Vagina (tissue), 2 donors: ENCODE results near the gene AFF3. TPM values are rescaled to one million over a fixed set of nuclear protein-coding genes. Genes with fewer than 3 reads are reported as not detected.

Source experiments
- DNase-seq, 2 donors: peaks; one replicate each; pipeline ENCODE4 v3.0.0-alpha.2; 2017; ENCODE audit errors: extremely low spot score in 2 of 2
- H3K27ac ChIP-seq: fragments of 200-600 bp; sonication (generic); one replicate; pipeline ENCODE4 v1.5.1; 2019
- H3K27me3 ChIP-seq: fragments of 200-600 bp; sonication (generic); one replicate; pipeline ENCODE4 v1.5.1; 2019
- H3K36me3 ChIP-seq, 2 donors: fragments of 200-600 bp; sonication (generic); one replicate each; pipeline ENCODE4 v1.5.1; 2017 to 2019
- H3K4me1 ChIP-seq: fragments of 200-600 bp; sonication (generic); one replicate; pipeline ENCODE4 v1.5.1; 2019
- H3K4me3 ChIP-seq, 2 donors: fragments of 200-600 bp; sonication (generic); 1 replicate in 1 of 2; 2 replicates in 1 of 2; pipeline ENCODE4 v1.5.1; 2016 to 2019
- H3K9me3 ChIP-seq: fragments of 200-600 bp; sonication (generic); one replicate; pipeline ENCODE4 v1.5.1; 2019
- POLR2A ChIP-seq, 2 donors: fragments of 450-650 bp; IDR thresholded peaks; one replicate each; pipeline ENCODE4 v1.6.1; 2017; ENCODE audit warnings: antibody characterized with exemption in 2 of 2, mild to moderate bottlenecking in 2 of 2, moderate library complexity in 2 of 2
- POLR2AphosphoS5 ChIP-seq, 2 donors: sonication (generic); formaldehyde crosslinking; IDR thresholded peaks; one replicate each; pipeline ENCODE4 v1.9.0; 2017; ENCODE audit warnings: antibody characterized with exemption in 2 of 2, mild to moderate bottlenecking in 2 of 2, low read depth in 1 of 2; ENCODE audit not compliant: insufficient read depth in 1 of 2
- intact Hi-C: fragments of 100-400 bp; cut with DNase I; formaldehyde crosslinking; loops from one replicate; pipeline ENCODE4 v1.15.1; 2023
- total RNA-seq: library from RNA; depleted of rRNA; stranded (reverse); fragments of >200 nt; gene quantifications from one replicate; pipeline ENCODE4 v1.2.3, GENCODE V29; 2016
- TF ChIP-seq, protein P1 (sequence below), 3 experiments: fragments of 450-650 bp in 2 of 3; fragments of 200-600 bp in 1 of 3; sonication (generic) in 1 of 3; IDR thresholded peaks; one replicate each; pipeline ENCODE4 v1.5.1; 2017 to 2019; ENCODE audit warnings: antibody characterized with exemption in 3 of 3, mild to moderate bottlenecking in 2 of 3, moderate library complexity in 2 of 3

The AFF3 gene
- total RNA-seq, 1 donor from 2014 or later = 7.6 TPM

DNA sequence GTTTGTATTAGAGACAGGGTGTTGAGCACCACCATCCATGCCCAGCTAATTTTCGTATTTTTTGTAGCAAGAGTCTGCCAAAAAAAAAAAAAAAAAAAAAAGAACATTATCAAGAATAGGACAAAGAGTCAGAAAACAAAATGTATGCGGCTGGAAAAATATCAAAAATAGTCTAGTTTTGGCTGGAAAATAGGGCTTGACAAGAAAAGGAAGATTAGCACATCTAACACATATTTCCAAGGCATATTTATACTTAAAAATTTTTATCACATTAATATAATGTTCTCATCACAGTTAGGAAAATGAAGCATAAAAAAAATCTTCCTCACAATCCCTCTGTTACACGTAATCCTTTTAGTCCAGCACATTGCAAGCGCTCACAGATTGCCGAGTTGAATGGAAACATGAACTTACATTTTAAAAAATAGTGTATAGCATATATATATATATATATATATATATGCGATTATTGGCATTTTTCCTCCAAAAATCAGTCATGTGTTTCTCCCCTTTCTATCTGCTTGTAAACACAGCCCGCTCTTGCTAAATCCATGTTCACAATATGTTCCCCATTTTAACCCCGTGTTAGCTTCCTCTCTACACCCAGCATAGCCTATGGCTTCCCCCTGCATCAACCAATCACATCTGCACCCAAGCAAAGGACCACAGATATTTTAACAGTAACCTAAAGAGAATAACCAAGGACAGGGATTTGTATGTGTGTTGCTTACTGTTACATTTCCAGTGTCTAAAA lies 183.0 kb downstream of the AFF3 start:
- H3K4me3 ChIP-seq = no peak overlapping the region
- no peaks in the 10 kb centered on the region for H3K27me3 ChIP-seq
- no peak overlapping the region for H3K27ac ChIP-seq
- no peak for TF ChIP-seq POLR2A (IDR thresholded peaks at IDR 0.05)
- TF ChIP-seq, protein P1, sequence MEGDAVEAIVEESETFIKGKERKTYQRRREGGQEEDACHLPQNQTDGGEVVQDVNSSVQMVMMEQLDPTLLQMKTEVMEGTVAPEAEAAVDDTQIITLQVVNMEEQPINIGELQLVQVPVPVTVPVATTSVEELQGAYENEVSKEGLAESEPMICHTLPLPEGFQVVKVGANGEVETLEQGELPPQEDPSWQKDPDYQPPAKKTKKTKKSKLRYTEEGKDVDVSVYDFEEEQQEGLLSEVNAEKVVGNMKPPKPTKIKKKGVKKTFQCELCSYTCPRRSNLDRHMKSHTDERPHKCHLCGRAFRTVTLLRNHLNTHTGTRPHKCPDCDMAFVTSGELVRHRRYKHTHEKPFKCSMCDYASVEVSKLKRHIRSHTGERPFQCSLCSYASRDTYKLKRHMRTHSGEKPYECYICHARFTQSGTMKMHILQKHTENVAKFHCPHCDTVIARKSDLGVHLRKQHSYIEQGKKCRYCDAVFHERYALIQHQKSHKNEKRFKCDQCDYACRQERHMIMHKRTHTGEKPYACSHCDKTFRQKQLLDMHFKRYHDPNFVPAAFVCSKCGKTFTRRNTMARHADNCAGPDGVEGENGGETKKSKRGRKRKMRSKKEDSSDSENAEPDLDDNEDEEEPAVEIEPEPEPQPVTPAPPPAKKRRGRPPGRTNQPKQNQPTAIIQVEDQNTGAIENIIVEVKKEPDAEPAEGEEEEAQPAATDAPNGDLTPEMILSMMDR (IDR thresholded peaks at IDR 0.05) = no peak
- no peak for TF ChIP-seq POLR2AphosphoS5 (IDR thresholded peaks at IDR 0.05; ENCODE audit: insufficient read depth in 1 of 2, low read depth in 1 of 2)
- H3K9me3 ChIP-seq = no peaks in the 10 kb centered on the region
- H3K4me1 ChIP-seq = no peaks in the 10 kb centered on the region
- no peaks in the 10 kb centered on the region for H3K36me3 ChIP-seq
- intact Hi-C loops = loop anchor here (5.0 kb wide), 1 partner anchor 1123 kb away; no protein-coding TSS in a partner anchor
- peak in 1 of 2 donors; percentile 6 for DNase-seq

DNA sequence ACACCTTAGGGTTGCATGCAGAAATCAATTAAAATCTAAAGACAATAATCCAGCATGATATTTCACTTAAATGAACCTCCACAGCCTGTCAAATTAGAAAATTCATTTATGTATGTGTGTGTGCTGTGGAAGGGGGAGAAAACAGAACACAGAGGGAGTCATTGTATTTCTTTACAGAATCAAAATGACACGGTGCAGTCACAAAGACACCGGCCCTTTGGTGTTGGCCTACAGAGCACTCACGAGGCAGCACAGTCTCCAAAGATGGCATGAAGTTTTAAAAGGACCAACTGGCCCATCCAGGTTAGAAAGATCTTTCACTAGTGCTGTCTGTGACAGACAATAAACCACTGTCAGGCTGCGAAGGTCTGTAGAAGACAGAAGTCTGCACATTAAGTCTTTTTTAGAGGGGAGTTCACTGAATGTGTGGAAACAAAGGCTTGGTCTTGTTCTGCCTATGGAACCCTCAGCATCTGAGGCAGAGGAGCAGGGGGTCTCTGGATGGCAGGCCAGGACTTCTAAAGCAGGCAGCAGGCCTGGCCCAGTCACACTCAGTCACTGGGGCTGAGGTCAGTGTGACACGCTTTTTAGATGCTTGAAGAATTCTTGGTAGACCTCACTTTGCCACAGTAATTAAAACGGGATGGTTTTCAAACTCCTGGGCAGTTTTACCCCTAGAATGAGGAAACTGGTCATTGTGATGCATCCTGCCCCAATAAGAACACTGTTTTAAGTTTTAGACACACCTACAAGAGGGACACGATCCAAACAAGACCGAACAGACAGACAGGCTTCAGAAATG lies 184.9 kb downstream of the AFF3 start:
- TF ChIP-seq POLR2AphosphoS5 (IDR thresholded peaks at IDR 0.05; ENCODE audit: insufficient read depth in 1 of 2, low read depth in 1 of 2) = no peak
- TF ChIP-seq, protein P1 (IDR thresholded peaks at IDR 0.05) = no peak
- TF ChIP-seq POLR2A (IDR thresholded peaks at IDR 0.05) = no peak
- intact Hi-C loops = no loop called here
- no peaks in the 10 kb centered on the region for H3K27me3 ChIP-seq
- H3K36me3 ChIP-seq = no peaks in the 10 kb centered on the region
- no peaks in the 10 kb centered on the region for H3K4me1 ChIP-seq
- H3K27ac ChIP-seq = no peak overlapping the region
- no peaks in the 10 kb centered on the region for H3K9me3 ChIP-seq
- peak in 1 of 2 donors; percentile 37 for DNase-seq
- no peak overlapping the region for H3K4me3 ChIP-seq

DNA sequence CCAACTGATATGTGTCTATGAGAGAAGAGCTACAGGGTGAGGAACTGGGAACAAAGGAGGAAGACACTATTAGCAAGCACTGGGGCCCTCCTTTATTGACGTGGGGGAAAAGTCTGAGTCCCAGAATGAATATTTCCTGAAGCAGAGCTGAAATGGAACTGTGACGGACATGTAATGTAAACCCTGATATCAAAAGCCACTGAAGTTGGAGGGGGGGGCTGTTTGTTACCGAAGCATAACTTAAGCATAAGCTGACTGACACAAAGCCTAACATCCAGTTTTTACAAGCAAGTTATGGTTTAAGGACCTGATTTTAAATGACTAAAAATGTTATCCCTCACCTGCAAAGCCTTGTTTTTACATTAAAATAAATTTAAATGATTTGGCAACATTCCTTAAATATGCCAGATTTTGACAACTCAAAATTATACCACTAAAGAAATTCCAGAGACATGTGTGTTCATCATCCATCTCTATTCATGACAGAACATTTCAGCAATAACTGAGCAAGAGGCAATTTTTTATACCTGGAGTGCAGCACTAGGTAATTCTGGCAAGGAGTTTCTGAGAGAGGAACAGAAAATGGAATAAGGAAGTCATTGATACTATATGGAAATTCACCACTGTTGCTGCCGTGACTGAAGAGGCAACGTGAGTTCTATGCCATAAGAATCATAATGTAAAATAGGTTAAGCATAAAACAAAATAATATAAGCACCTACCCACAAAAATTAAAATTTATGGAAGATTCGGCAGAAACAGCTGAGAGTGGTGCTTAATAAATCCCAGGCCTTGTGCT lies 186.0 kb downstream of the AFF3 start:
- Histone ChIP-seq H3K36me3 (no peaks in the 10 kb centered on the region), H3K27ac (no peak overlapping the region), H3K4me3 (no peak overlapping the region), H3K27me3 (no peaks in the 10 kb centered on the region), H3K9me3 (no peaks in the 10 kb centered on the region), H3K4me1 (no peaks in the 10 kb centered on the region)
- peak in 1 of 2 donors; percentile 1 for DNase-seq
- intact Hi-C loops = no loop called here
- no peak for TF ChIP-seq POLR2A (IDR thresholded peaks at IDR 0.05)
- TF ChIP-seq, protein P1 (IDR thresholded peaks at IDR 0.05) = no peak
- TF ChIP-seq POLR2AphosphoS5 (IDR thresholded peaks at IDR 0.05; ENCODE audit: insufficient read depth in 1 of 2, low read depth in 1 of 2) = no peak

DNA sequence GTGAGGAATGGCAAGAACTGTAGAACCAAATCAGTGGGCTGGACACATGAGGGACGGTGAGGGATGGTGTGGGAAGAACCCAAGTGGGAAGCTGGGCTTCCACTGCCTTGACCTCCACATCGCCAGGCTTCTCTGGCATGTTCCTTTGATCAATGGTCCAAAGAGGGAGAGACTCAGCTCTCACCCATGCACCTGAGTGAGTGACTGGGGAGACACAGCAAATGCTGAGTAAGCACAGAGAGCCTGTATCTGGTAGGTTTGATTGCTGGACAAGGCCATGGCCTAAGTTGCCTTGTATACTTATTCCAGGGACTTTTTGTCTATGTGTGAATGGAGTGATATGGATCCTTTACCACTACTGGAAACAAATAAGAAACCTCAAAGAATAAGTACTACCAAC lies 188.6 kb downstream of the AFF3 start:
- no peaks in the 10 kb centered on the region for H3K9me3 ChIP-seq
- intact Hi-C loops = no loop called here
- H3K4me3 ChIP-seq = no peak overlapping the region

More for the DNA sequence above, 188.6 kb downstream of the AFF3 start:
- no peak overlapping the region for H3K27ac ChIP-seq
- TF ChIP-seq, protein P1 (IDR thresholded peaks at IDR 0.05) = no peak
- no peak for TF ChIP-seq POLR2AphosphoS5 (IDR thresholded peaks at IDR 0.05; ENCODE audit: insufficient read depth in 1 of 2, low read depth in 1 of 2)
- TF ChIP-seq POLR2A (IDR thresholded peaks at IDR 0.05) = no peak
- H3K36me3 ChIP-seq = no peaks in the 10 kb centered on the region
- no peaks in the 10 kb centered on the region for H3K4me1 ChIP-seq
- DNase-seq = peak in 1 of 2 donors; percentile 56
- H3K27me3 ChIP-seq = no peaks in the 10 kb centered on the region
